SHP77 treated with DMSO at 0.1 percent for 48 hours (cell line): ENCODE measurements around the gene SLC12A6.
A peak's percentile ranks its signal among the peaks of the same experiment; 100 is the strongest.
"Not testable (repeated sequence)": the region's sequence is repeated elsewhere in the genome, so short reads cannot be mapped to it uniquely, and the experiment has no call there.

ENCODE experiments used
- DNase-seq: peaks from one replicate; lab custom pipeline; 2025; lab: John Stamatoyannopoulos, UW

Gene SLC12A6

DNA sequence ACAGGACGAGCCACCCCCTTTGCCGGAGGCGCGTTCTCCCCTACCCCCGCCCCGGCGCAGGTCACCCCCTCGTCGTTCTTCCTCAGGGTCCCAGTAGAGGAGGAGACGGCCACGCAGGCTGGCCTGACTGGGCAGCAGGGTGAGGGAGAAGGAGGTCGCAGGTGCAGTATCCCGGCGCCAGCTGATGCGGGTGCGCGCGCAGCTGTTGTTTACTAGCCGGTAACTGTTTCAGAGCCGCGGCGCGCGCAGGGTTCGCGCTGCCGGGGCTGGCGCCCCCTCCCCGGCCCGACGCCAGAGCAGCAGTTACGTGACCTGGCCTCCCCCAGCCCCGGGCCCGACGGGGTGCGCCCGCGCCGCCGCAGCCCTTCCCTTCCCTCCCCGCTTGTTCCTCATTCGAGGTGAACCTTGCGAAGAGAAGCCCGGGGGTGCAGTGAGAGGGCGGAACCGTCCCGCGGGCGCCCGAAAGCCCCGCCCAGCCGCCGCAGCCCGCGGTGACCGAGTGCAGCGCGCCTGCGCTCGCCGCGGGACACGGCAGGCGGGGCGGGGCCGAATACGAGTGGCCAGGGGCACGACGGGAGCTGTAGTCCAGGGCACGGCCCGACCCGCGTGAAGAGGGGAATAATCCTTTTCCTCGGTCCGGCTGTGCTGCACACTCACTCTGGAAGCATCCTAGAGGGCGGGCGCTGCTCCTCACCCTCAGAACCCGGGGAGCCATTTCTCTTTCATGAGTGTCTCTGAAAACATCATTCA lies at the start of gene SLC12A6:
Gene SLC12A6 (minus strand): TSS at position 225 of the 750 bp plus-strand sequence. CDS start 1,101 bp downstream, outside the sequence.
- peak; percentile 87 for DNase-seq

DNA sequence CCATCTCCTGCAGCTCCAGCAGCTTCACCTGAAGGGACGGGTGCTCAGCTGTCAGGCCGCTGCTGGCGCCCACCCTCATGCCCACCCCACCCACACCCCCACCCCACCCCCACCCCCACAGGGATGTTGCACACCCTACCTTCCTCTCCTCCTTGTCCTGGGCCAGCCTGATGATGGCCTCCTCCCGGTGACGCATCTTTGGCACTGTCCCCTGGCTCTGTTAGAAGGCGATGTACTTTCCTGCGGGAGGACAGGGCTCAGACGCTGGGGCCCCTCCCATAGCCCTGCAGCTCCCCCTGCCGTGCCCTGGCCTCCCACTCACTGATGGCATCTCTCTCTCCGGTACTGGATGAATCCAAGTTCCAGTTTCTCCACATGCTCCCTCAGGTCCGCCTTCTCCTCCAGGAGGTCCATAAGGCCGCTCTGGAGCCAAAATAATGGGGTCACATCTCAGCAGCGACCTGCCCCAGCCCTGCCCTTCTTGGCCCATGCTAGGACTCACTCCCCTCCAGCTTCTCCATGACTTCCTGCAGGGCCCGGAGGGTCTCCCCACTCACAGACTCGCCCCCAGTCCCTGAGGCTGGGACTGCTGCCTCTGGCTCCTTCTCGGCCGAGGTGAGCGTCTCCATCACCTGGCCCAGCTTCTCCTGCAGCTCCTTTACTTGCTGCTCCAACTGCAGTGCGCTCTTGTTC lies 44.4 kb upstream of the SLC12A6 start:
- not testable (repeated sequence) for DNase-seq

DNA sequence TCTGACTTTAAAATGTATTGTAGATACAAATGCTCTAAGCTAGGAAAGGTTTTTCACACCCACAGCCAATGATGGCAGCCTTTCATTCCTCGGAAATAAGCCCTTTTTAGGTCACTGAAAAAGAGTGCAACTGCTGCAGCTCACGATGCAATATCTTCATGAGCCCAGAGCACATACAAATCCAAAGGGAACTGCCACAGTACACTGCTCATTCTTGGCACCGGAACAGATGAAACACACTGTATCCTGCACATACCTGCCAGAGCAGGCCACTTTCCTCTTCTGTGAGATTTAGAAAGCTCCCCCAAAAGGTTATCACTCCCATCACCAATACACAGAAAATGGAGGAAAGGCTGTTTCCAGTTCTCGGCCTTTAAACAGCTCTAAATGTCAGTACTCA lies 42.9 kb upstream of the SLC12A6 start:
- not testable (repeated sequence) for DNase-seq

DNA sequence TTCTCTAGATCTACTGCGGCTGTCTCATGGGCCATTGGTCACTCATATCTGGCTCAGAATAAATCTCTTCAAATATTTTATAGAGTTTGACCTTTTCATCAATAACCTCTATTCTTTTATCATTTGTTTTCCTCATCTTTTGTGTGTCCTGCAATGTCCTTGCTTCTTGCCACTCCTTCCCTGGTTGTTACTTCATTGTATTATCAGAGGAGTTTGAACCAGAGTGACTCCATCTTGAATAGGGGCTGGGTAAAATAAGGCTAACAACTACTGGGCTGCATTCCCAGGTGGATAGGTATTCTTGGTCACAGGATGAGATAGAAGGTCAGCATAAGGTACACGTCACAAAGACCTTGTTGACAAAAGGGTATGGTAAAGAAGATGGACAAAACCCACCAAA lies 39.3 kb upstream of the SLC12A6 start:
- no peak for DNase-seq

DNA sequence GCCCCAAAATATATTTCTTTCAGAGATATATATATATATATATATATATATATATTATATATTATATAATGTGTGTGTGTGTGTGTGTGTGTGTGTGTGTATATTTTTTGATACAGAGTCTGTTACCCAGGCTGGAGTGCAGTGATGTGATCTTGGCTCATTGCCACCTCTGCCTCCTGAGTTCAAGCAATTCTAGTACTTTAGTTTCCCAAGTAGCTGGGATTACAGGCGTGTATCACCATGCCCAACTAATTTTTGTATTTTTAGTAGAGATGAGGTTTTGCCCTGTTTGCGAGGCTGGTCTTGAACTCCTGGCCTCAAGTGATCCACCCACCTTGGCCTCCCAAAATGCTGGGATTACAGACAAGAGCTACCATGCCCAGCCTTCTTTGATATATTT lies 38.0 kb upstream of the SLC12A6 start:
- not testable (repeated sequence) for DNase-seq

DNA sequence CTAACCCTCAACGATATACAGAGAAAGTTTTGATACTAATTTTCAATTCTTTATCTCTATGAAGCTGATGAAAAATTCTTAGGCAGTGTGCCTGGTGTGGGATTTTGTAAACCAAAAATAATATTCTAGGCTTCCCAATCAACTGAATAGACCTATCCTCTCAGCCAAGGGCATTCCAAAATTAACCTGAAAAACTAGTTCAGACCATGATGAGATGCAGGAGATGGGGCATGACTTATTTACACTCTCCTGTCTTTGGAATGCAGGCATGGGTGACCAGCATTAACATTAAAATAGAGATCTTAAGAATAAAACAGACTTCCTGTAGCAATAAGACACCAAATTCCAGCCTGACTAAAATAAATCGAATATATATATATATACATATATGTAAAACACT lies 37.2 kb upstream of the SLC12A6 start:
- DNase-seq, result no peak

DNA sequence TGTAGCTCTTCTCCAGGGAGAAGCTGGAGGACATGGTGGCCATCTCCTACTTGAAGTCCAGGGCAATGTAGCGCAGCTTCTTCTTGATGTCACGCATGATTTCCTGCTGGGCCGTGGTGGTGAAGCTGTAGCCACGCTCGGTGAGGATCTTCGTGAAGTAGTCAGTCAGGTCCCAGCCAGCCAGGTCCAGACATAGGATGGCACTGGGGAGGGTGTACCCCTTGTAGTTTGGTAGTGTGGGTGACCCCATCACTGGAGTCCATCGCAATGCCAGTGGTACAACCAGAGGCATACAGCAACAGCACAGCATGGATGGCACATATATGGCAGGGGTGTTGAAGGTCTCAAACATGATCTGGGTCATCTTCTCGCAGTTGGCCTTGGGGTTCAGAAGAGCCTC lies 36.4 kb upstream of the SLC12A6 start:
- no peak for DNase-seq

DNA sequence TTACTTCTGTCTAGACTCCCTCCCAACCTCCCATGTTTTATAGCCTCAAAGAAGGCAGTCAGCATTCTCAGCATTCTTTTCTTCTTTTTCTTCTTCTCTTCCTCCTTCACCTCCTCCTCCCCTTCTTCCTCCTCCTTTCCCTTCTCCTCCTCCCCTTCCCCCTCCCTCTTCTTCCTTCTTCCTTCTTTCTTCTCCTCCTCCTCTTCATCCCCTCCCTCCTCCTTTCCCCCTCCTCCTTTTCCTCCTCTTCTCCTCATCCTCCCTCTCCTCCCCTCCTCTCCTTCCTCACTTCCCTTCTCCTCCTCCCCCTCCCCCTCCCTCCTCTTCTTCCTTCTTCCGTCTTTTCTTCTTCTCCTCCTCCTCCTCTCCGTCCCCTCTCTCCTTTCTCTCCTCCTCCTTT lies 33.1 kb upstream of the SLC12A6 start:
- no peak for DNase-seq

DNA sequence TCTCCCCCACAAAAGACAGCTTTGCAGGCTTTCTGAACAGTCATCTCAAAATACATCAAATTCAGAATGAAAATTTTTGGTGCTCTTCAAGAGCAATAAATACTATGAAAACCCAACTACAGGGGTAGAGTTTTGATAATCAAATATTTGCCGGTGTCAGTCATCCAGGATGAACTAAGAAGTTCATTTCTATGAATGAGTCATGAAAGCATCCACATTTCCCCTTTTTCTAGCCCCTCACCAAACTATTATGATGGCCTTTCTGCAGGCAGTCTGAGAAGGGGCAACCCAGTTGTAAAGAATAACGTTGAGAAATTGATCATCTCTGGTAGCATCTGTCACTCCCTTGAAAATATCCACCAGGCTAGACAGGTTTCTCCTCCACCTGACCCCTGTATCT lies 32.5 kb upstream of the SLC12A6 start:
- DNase-seq, result no peak

DNA sequence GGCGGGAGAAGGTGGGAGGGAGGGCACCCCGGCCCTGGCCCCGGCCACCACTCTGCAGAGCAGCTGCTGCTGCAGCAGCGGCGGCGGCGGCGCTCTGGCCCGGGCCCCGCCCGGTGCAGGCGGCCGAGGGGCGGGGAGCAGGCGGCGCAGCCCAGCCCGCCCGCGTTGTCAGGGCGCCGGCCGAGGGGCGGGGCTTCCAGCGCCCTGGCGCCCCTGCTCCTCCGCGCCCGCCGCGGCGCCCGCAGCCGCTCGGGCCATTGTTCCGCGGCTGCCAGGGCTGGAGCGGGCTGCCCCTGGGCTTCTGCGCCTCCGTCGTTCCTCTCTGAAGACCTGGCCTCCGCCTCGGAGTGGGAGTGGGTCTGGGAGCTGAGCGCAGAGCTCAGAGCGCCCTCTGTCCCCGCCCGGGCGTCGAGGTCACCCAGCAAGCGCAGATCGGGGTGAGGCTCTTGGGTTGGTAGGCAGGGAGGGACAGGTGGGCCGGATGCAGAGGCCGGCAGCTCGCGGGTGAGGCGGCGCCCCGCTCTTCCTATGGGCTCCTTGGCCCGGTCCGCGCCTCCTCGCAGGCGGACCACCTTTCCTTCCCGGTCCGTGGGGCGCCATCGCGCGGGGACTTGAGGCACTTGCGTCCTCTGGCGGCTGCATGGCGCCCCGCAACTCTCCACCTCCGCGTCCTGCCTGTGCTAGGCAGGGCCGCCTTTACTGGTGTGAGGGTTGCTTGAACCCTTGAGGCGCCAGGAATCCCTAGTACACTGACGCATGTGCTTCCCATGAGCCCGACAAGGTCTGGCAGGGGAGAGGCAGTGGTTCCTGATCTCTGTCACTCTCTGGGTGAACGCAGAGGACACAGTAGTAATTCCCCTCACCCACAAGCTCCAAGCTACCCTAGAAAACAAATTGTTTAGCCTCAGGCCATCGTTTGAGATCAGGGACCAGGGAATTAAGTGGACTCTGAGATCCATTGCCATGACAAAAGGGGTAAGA lies 29.8 kb upstream of the SLC12A6 start, which contains the start of gene LPCAT4:
Gene LPCAT4 (minus strand): TSS at position 96 of the 981 bp plus-strand sequence. CDS start 96 bp downstream, outside the sequence.
- peak; percentile 60 for DNase-seq

DNA sequence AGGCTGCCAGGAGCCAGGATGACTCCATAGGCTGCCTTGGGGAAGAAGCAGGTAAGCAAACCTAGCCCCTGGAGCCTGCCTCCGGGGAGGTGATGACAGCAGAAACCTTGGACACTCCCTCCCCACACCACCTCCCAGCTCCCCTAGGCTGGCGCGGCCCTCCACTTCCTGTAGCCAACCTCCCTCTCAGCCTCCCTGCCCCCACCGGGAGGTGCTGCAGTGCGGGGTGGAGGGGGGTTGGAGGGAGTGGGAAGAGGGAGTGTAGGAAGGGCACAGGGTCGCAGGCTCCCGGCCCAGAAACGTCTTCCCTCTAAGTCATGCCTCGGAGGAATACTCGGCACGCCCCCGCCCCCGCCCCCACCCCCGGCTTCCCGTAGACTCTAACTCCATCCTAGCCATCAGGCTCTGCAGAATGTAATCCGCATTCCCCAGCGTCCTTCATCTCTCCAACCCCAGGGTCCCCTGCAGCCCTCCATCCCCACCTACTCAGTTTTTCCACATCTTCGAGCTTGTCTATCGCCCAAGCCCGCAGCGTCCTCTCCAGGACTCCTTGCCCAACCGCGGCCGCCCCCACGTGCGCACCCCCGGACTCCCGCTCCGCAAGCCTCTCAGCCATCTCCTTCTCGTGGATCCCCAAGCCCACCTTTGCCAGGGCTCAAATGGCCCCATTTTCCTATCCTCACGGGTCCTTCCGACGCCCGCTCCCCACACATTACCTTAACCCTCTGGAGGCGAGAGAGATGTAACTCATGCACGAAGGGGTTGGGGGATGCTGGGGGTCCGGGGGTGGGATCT lies 28.9 kb upstream of the SLC12A6 start:
- DNase-seq, result peak; percentile 23

DNA sequence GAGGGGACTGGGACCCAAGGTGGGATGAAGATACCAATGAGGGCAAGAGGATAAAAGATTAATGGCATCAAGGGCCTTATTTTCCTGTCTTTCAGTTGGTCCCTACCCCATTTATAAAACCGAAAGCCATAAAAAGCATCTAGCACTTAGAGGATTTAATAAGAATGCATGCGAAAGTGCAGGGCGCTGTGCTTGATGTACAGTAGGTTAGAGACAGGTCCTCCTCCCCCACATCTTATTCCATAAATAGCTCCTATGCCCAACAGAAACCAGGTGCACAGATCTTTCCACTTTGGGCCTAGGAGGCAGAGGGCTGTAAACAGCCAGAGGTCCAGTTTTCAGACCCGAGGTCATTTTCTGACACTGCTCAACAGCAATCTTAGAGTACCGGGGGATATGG lies 28.3 kb upstream of the SLC12A6 start:
- no peak for DNase-seq

DNA sequence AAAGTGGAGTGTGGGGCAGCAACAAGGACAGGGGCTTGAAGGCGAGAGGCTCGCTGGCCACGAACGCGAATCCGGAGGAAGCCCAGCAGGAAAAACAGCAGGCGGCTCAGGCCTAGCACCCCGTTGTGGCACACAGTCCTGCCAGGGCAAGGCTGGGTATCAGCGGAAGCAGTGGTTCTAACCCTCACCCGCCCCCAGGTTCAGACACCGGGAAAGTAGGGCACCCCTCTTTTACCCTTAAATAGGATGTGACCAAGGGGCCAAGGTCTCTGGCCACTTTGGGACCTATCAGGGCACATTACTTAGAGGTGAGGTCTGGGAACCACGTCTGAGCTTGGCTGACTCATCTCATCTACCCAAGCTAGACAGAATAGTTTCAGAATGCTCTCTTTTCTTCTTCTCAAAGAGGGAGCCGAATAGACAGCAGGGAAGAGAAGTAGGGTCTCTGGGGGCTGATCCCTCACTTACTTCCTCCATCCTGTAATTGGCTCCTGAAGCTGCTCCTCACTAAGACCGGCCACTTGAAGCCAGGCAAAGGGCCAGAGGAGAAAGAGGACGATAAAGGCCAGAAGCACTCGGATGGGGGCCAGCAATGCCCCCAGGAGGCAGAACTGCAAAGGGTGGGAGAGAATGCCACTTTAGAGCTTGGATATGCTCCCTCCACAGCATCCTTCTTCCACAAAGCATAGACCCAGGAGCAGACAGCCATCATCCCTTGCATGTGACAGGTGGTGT lies 27.7 kb upstream of the SLC12A6 start:
- no peak for DNase-seq

DNA sequence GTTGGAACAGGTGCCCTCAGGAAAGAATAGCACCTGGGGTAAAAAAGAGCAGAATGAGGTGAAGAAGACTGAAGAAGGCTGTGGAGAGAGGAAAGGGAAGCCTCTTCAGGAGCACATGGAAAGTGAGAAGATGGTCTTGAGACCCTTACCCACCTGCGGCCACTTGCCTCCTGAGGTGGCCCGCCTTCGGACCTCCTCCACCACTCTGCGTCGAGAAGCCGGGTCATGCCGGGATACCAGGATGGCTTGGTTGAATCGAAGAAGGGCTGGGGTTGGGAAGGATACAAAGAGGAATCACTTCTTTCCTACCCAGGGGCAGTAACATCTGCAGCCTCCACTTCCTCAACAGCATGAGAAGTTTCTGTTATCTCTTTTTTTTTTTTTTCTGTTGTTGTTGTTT lies 26.5 kb upstream of the SLC12A6 start:
- DNase-seq, result no peak

DNA sequence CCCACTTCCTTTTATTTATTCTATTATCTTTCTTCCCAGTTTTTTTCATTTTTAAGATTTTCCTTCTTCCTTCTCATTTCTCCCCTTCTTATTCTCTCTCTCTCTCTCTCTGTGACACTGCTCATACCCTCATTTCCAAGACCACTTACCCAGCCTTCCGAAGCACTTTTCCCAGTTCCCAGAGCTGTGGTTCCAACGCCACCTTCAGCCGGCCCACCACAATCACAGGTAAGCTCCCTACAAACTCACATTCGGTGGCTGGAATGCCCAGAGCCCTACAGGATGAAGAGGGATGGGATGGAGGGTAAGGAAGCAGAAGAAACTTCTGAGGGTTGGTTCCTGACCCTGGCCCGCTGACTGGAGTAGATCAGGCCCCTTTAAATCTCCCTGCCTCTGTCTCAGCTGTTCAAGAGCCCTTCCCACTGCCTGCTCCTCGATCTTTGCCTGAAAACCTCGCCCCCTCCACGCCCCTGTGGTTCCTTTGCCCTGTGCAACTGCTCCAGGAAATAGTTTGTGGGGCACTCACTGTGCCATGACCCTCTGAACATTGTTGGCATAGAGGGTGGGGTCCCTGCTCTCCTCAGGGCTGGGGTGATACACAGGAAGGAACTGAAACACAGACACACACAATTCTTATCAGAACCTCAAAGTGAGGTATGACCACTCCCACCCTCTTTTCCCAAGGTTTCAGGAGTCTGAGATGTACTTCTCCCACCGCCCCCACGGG lies 24.6 kb upstream of the SLC12A6 start:
- no peak for DNase-seq

DNA sequence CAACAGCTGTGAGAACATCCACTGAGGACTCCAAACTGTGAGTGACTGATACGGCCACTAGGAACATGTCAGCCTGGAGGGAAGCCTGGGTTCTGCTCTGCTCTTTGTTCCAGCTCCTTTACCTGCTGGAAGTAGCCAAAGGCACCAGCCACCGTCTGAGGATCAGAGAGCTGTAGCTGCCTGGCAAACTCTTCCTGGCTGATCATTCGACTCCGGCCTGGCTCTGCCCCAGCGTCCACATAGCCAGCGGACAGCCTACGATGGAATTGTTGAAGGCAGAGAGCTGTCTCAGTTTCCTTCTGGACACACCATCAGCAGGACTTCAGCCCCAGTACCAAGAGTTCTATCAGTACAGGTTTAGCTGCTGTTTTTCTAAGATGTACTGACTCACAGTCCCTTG lies 23.7 kb upstream of the SLC12A6 start:
- DNase-seq, result no peak

DNA sequence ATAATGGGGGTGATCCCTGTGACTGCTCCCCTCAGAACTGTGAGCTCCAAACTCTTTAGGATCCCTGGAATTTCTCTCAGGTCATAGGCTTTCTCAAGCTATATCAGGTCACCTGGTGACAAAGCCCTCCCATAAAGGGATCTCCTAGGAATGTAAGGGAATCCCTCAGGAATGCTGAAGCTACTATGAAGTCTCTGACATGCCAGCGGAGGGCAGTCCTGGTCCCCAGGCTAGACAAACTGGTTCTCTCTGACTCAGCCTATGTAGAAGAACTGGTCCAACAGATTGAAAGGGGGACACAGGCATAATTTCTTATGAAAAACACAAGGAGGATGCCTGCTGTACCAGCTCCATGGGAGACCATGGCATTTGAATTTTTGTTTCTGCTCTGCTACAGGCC lies 22.7 kb upstream of the SLC12A6 start:
- DNase-seq, result no peak

DNA sequence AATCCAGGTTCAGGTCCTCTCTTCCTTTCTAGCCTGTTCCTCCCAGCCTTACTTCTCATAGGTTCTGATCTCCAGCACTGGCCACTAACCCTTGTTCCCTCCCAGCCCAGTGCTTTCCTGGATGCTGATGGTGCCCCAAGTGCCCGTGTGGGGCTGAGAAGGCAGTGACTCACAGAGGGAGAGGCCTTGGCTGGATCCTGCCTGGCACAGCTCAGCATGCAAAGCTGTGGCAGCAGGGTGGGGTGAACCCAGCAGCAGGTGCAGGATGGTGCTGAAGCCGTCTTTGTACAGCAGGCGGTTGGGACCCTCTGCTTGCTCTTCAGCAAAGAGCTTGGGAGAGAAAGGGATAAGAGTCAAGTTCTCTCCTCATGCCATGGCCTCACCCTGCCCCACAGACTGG lies 21.8 kb upstream of the SLC12A6 start:
- no peak for DNase-seq

DNA sequence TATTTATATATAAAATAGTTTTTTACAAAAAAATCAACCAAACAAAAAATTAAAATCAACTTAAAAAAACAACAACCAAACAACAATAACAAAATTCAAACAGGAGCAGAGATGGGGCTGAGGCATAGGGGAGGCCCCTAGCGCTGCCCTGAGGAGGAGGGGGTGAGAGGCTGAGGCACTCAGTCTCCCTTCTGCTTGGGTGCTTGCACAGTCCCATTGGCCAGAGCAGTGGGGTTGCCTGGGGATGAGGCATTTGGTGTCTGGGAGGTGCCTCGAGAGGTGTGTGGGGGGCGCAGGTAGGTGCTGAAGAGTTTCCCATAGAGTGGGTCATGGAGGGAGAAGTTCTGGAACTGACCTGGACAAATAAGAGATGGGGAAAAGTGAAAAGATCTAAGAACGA lies 21.4 kb upstream of the SLC12A6 start:
- DNase-seq, result no peak

DNA sequence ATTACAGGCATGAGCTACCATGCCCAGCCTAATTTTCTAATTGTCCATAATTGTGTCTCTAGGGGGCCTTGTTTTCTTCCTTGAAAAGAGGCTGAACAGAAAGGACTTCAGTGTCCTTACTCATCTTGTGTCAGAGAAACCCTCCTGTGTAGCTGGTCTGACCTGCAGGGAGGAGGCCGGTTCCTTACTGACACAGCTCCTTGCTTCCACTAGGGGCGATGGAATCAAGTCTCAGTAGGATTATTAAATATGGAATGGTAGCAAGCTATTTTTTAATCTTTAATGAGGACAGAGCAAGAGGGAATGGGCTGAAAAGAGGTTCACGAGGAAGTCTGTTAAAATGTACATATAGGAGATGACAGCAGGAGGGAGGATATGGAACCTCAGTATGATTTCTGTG lies 20.8 kb upstream of the SLC12A6 start:
- DNase-seq, result no peak
